MCF 10A (cell line): Measurements from ENCODE around the gene SLC25A53. TPM values are rescaled to one million over a fixed set of nuclear protein-coding genes. Genes with fewer than 3 reads are reported as not detected.
"Not testable (repeated sequence)": the region's sequence is repeated elsewhere in the genome, so short reads cannot be mapped to it uniquely, and the experiment has no call there.

Experiments
- BruUV-seq: library from RNA; stranded (reverse); fragments of 400-500 nt; replicated peaks from 2 replicates; lab custom pipeline; 2021; lab: Mats Ljungman, UMichigan
- CTCF ChIA-PET: fragments of 300-600 bp; sonication (Branson Sonifier 250); formaldehyde crosslinking; extraction: SDS; loops from one replicate; lab custom pipeline; 2021; ENCODE audit warnings: antibody characterized with exemption, inconsistent platforms; lab: Yijun Ruan, JAX
- POLR2A ChIA-PET: fragments of 300-600, 350-650 bp; sonication (Branson Sonifier 250); formaldehyde crosslinking; extraction: SDS; loops from one replicate; lab custom pipeline; 2020; ENCODE audit warnings: antibody characterized with exemption, inconsistent platforms; lab: Yijun Ruan, JAX
- DNase-seq: peaks from one replicate; pipeline ENCODE4 v3.0.0-alpha.2; 2018; ENCODE audit not compliant: unreplicated experiment
- H3K27ac Mint-ChIP-seq: one replicate; pipeline ENCODE4 v1.8.0; 2022; ENCODE audit warnings: mild to moderate bottlenecking, low read depth, mixed read lengths; ENCODE audit not compliant: unreplicated experiment
- H3K27me3 Mint-ChIP-seq: one replicate; pipeline ENCODE4 v1.8.0; 2022; ENCODE audit warnings: mixed read lengths; ENCODE audit not compliant: insufficient read depth, unreplicated experiment
- H3K36me3 Mint-ChIP-seq: one replicate; pipeline ENCODE4 v1.8.0; 2022; ENCODE audit warnings: mild to moderate bottlenecking, moderate library complexity, mixed read lengths; ENCODE audit not compliant: insufficient read depth, unreplicated experiment
- H3K4me1 Mint-ChIP-seq: one replicate; pipeline ENCODE4 v1.8.0; 2022; ENCODE audit warnings: mixed read lengths; ENCODE audit not compliant: insufficient read depth, unreplicated experiment
- H3K4me3 Mint-ChIP-seq: one replicate; pipeline ENCODE4 v1.8.0; 2022; ENCODE audit warnings: mild to moderate bottlenecking, moderate library complexity, mixed read lengths; ENCODE audit not compliant: unreplicated experiment
- H3K9me3 Mint-ChIP-seq: one replicate; pipeline ENCODE4 v1.8.0; 2022; ENCODE audit warnings: mixed read lengths; ENCODE audit not compliant: unreplicated experiment
- intact Hi-C: fragments of 100-400 bp; cut with micrococcal nuclease; formaldehyde crosslinking; loops from 2 replicates; pipeline ENCODE4 v1.14.1; 2022
- total RNA-seq: library from RNA; stranded (reverse); gene quantifications from 2 replicates; pipeline ENCODE4 v1.2.3, GENCODE V29; 2022
- TF ChIP-seq, protein P1 (sequence below): fragments of 200-600 bp; IDR thresholded peaks from one replicate; pipeline ENCODE4 v1.8.0; 2022; ENCODE audit warnings: antibody characterized with exemption, mild to moderate bottlenecking; ENCODE audit not compliant: unreplicated experiment

Gene SLC25A53
- total RNA-seq, 1 experiment from 2014 or later, result 3.2 TPM

DNA sequence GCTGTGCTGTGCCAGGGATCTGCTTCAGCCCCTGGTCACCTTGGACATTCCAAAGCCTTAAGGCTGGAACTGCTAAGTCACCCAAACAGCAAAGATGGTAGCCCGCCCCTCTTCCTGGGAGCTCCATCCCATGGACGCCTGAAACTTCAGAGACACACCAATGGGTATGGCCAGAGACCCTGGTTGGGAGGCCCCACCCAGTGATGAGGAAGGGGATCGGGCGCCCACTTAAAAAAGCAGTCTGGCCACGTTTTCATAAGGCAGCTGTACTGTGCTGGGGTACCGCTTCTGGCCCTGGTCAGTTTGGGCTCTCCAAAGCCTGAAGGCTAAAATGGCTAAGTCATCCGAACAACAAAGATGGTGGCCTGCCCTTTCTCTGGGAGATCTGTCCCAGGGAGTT is 71.3 kb downstream of the SLC25A53 start:
- no peaks in the 10 kb centered on the region for H3K9me3 Mint-ChIP-seq
- no peak for DNase-seq
- TF ChIP-seq, protein P1, sequence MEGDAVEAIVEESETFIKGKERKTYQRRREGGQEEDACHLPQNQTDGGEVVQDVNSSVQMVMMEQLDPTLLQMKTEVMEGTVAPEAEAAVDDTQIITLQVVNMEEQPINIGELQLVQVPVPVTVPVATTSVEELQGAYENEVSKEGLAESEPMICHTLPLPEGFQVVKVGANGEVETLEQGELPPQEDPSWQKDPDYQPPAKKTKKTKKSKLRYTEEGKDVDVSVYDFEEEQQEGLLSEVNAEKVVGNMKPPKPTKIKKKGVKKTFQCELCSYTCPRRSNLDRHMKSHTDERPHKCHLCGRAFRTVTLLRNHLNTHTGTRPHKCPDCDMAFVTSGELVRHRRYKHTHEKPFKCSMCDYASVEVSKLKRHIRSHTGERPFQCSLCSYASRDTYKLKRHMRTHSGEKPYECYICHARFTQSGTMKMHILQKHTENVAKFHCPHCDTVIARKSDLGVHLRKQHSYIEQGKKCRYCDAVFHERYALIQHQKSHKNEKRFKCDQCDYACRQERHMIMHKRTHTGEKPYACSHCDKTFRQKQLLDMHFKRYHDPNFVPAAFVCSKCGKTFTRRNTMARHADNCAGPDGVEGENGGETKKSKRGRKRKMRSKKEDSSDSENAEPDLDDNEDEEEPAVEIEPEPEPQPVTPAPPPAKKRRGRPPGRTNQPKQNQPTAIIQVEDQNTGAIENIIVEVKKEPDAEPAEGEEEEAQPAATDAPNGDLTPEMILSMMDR, result no peak
- intact Hi-C loops, result no loop called here
- H3K4me3 Mint-ChIP-seq, result no peak overlapping the region
- POLR2A ChIA-PET, result no interaction called here
- H3K4me1 Mint-ChIP-seq, result no peaks in the 10 kb centered on the region
- H3K27me3 Mint-ChIP-seq, result peaks cover 11% of the 10 kb centered on the region
- no TSS peak for BruUV-seq
- H3K36me3 Mint-ChIP-seq, result no peaks in the 10 kb centered on the region
- no peak overlapping the region for H3K27ac Mint-ChIP-seq
- CTCF ChIA-PET, result interaction anchor here (2.6 kb wide), 1 partner anchor 13 kb away, joined by 6 read pairs; no protein-coding TSS in a partner anchor

DNA sequence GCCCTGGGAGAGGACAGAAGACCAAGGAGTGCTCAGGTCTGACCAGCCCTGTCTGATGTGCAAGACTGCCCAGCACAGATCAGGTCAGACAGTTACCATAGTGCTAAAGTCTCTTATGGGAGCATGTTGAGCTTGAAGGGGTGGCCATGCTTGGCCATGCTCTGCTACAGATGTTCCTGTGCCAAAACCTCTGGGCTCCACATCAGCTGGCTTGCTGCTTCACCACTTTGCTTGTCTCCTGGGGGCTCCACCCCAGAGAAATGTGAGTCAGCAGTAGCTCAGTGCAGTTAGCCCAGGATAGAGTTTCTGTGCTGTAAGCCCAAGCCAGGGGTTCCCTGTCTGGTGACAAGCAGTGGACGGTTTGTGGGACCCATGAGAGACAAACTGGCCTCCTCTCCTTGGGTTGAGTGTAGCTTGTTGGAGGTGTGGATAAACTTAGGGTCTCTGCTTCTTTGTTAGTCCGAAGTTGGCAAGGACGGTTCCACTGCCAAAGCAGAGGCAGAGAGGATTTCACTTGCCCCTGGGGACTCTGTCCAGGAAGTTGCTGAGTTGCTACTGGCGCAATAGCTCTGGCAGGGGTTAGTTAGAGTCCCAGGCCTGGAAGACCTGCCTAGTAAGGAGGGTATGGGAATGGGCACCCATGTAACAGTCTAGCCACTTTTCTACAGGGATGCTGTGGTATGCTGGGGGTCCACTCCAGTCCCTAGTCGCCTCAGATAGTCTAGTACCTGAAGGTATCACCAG is 72.1 kb downstream of the SLC25A53 start:
- H3K27ac Mint-ChIP-seq, result no peak overlapping the region
- H3K9me3 Mint-ChIP-seq, result no peaks in the 10 kb centered on the region
- no peaks in the 10 kb centered on the region for H3K4me1 Mint-ChIP-seq
- BruUV-seq, result no TSS peak
- ChIA-PET CTCF (interaction anchor here (1.5 to 2.6 kb wide), 2 partner anchors 14 to 52 kb away, joined by 3 to 6 read pairs; no protein-coding TSS in a partner anchor), POLR2A (no interaction called here)
- no peak overlapping the region for H3K4me3 Mint-ChIP-seq
- intact Hi-C loops, result no loop called here
- H3K36me3 Mint-ChIP-seq, result no peaks in the 10 kb centered on the region
- TF ChIP-seq, protein P1, result no peak
- H3K27me3 Mint-ChIP-seq, result peaks cover 11% of the 10 kb centered on the region
- no peak for DNase-seq

DNA sequence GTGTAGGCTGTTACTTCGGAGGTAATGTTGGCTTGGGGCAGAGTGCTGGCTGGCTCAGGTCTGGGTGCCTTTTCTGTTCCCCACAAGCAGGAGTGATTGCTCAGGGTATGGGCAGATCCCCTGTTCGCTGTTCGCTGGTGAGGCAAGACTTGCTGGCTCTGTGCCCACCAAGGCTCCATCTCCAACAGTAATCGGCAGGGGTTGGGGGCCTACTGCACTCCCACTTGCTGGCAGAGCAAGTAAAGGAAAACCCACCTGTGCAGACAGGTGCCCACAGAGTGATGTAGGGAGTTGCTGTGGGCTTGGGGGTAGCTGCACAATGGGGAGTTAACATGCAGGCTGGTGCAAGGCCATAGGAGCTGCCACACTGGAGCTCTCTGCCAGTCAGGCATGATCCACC is 72.7 kb downstream of the SLC25A53 start:
- Mint-ChIP-seq H3K9me3 (no peaks in the 10 kb centered on the region), H3K36me3 (no peaks in the 10 kb centered on the region), H3K27ac (no peak overlapping the region), H3K4me1 (no peaks in the 10 kb centered on the region), H3K4me3 (no peak overlapping the region), H3K27me3 (peaks cover 11% of the 10 kb centered on the region)
- intact Hi-C loops, result no loop called here
- no peak for DNase-seq
- ChIA-PET CTCF (interaction anchor here (1.5 to 2.6 kb wide), 2 partner anchors 15 to 52 kb away, joined by 3 to 6 read pairs; no protein-coding TSS in a partner anchor), POLR2A (no interaction called here)
- TF ChIP-seq, protein P1, result no peak
- no TSS peak for BruUV-seq

DNA sequence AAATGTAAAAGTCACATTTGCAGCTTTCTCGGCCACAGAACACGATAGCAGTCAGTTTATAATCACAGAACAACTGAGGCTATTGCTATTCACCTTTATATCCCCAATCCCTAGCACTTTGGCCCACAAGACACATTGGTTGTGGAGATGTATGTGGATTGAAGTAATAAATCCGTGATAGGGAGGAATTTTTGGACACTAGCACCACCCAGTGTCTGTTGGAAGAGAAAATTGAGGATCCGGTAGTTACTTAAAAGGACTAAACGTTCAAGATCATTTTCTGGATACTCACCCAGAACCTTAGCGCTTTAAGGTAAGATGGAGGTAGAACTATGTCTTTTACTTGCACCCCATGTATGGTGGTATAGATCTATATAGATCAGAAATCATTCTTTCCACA is 79.0 kb downstream of the SLC25A53 start:
- H3K27ac Mint-ChIP-seq, H3K36me3 Mint-ChIP-seq, DNase-seq, H3K4me3 Mint-ChIP-seq, H3K4me1 Mint-ChIP-seq, CTCF ChIA-PET, BruUV-seq, POLR2A ChIA-PET, H3K27me3 Mint-ChIP-seq, H3K9me3 Mint-ChIP-seq, intact Hi-C loops: not testable (repeated sequence)

DNA sequence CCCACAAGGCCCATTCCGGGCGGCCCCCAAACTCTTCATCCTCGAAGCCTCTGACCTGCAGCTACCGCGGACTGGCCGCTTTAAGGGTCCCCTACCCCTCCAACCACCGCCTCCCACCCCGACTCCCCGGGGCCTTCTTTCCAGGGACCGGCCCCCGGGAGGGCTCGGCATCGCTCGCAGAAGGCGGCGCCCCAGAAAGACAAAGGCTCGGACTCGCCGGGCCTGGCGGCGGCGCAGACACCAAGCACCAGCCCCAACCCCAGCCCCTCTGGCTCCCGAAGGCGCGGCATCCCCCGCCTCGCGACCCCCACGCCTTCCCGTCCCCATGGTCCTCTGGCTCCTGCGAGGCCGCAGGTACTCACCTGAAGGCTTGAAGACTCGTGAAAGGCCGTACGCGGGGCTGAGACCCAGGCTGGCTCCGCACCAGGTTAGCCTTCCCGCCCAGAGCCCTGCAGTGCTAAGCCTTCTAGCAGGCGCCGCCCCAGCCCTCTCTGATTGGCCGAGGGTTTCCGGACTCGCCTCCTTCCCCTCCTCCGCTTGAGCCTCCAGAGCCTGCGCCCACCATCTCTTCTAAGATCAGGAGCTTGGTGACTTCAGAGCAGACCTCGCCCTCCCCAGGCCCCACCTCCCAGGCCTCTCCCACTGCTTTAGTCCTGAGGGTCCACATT is 80.9 kb downstream of the SLC25A53 start, which contains the start of gene TMSB15C:
Gene TMSB15C, minus strand, starts transcription at position 459 of the 668 bp plus-strand sequence.
- H3K4me3 Mint-ChIP-seq, CTCF ChIA-PET, H3K36me3 Mint-ChIP-seq, H3K27me3 Mint-ChIP-seq, BruUV-seq, H3K4me1 Mint-ChIP-seq, POLR2A ChIA-PET, DNase-seq, H3K27ac Mint-ChIP-seq, H3K9me3 Mint-ChIP-seq, intact Hi-C loops: not testable (repeated sequence)

DNA sequence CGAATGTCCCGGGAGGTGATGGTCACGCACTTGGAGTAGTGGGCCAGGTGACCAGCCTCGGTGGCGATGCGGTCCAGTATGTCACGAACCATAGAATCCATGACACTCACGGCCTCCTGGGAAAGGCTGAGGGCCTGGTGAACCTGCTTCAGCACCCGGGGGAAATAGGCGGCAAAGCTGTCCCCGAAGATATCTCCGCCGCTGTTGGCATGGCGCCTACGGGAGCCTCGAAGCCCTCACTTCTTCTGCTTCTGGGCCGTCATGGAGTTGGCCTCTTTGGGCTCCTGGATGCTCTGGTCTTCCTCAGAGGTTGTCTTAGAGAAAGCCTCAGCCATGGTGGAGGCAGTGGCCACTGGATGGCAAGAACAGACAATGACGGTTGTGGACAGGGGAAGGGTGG is 94.2 kb downstream of the SLC25A53 start:
- H3K36me3 Mint-ChIP-seq, H3K27me3 Mint-ChIP-seq, DNase-seq, BruUV-seq, POLR2A ChIA-PET, H3K9me3 Mint-ChIP-seq, H3K27ac Mint-ChIP-seq, H3K4me3 Mint-ChIP-seq, CTCF ChIA-PET, intact Hi-C loops, H3K4me1 Mint-ChIP-seq: not testable (repeated sequence)

DNA sequence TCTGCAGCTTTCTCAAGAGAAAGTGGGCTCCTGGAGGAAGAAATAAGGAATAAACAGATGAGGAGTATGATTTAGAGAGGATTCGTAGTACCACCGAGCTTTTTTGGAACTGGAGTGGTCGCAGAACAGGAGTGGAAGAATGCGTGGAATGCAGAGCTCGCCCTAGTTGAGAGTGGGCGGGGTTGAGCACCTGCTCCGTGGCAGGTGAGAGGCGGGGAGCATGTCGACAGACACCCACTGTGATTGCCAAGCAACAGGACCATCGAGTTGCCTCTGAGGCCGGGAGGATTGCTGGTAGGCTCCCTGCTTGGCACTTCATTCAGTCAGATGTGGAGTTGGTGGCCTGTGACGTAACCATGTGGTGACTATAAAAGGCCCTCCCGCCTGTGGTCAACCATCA is 101.9 kb downstream of the SLC25A53 start:
- POLR2A ChIA-PET, H3K4me1 Mint-ChIP-seq, H3K27ac Mint-ChIP-seq, CTCF ChIA-PET, BruUV-seq, H3K36me3 Mint-ChIP-seq, DNase-seq, H3K9me3 Mint-ChIP-seq, intact Hi-C loops, H3K4me3 Mint-ChIP-seq: not testable (repeated sequence)
- H3K27me3 Mint-ChIP-seq, result peaks cover 11% of the 10 kb centered on the region
